K562 (cell line): ENCODE data around the gene GPR85.

Source experiments
- JUNB ChIP-seq: fragments of 450-650 bp; formaldehyde crosslinking; conservative IDR thresholded peaks from 2 replicates; pipeline ENCODE4 v1.4.0; 2020; ENCODE audit warnings: mild to moderate bottlenecking
- ZC3H11A ChIP-seq: IDR thresholded peaks from 2 replicates; pipeline ENCODE4 v1.6.1; 2012; ENCODE audit warnings: low read depth, low read length, improper control_type of control experiment

GRCh38 chr7:113113912-113114311 is 27.3 kb upstream of the GPR85 start:
- TF ChIP-seq JUNB (CRISPR knock-in tag): no peak
- no peak for TF ChIP-seq ZC3H11A
